GM23338 (cell line): ENCODE data around the gene ZBTB39. TPM values are rescaled to one million over a fixed set of nuclear protein-coding genes. Genes with fewer than 3 reads are reported as not detected.

Source experiments
- ATAC-seq: fragments of 200-7000 bp; cut with Tn5 transposase; 3 replicates; pipeline ENCODE4 v1.9.1; 2020
- DNase-seq: peaks from one replicate; pipeline ENCODE4 v3.0.0-alpha.2; 2015; ENCODE audit warnings: low spot score
- H2AFZ ChIP-seq: fragments of 200-600 bp; sonication (generic); 2 replicates; pipeline ENCODE4 v1.8.0; 2016; ENCODE audit warnings: antibody characterized with exemption, mild to moderate bottlenecking, moderate library complexity
- H3F3A ChIP-seq: fragments of 200-600 bp; sonication (generic); replicated peaks from 2 replicates; pipeline ENCODE4 v1.8.0; 2017; ENCODE audit warnings: antibody characterized with exemption, mixed run types, low read depth
- H3K27ac ChIP-seq: fragments of 200-600 bp; sonication (generic); 2 replicates; pipeline ENCODE4 v1.6.1; 2016; ENCODE audit warnings: low read depth
- H3K27me3 ChIP-seq: fragments of 200-600 bp; sonication (generic); 2 replicates; pipeline ENCODE4 v1.8.0; 2016; ENCODE audit warnings: mild to moderate bottlenecking, mixed run types, moderate library complexity; ENCODE audit not compliant: insufficient read depth
- H3K36me3 ChIP-seq: fragments of 200-600 bp; sonication (generic); 2 replicates; pipeline ENCODE4 v1.8.0; 2016; ENCODE audit warnings: mild to moderate bottlenecking; ENCODE audit not compliant: insufficient read depth
- H3K4me1 ChIP-seq: fragments of 200-600 bp; sonication (generic); 2 replicates; pipeline ENCODE4 v1.8.0; 2016; ENCODE audit warnings: mild to moderate bottlenecking, moderate library complexity; ENCODE audit not compliant: insufficient read depth
- H3K4me2 ChIP-seq: fragments of 200-600 bp; sonication (generic); 2 replicates; pipeline ENCODE4 v1.7.1; 2017; ENCODE audit warnings: mixed run types
- H3K4me3 ChIP-seq: fragments of 200-600 bp; sonication (generic); 2 replicates; pipeline ENCODE4 v1.6.1; 2016; ENCODE audit warnings: mixed run types
- H3K79me2 ChIP-seq: fragments of 200-600 bp; sonication (generic); replicated peaks from 2 replicates; pipeline ENCODE4 v1.8.0; 2017; ENCODE audit warnings: mild to moderate bottlenecking; ENCODE audit not compliant: insufficient read depth
- H3K9me2 ChIP-seq: fragments of 200-600 bp; sonication (generic); 2 replicates; pipeline ENCODE4 v1.8.0; 2017; ENCODE audit not compliant: insufficient read depth
- H4K20me1 ChIP-seq: fragments of 200-600 bp; sonication (generic); replicated peaks from 2 replicates; pipeline ENCODE4 v1.8.0; 2017; ENCODE audit warnings: mild to moderate bottlenecking; ENCODE audit not compliant: insufficient read depth
- H3K27ac Mint-ChIP-seq: 2 replicates; pipeline ENCODE4 v1.8.0; 2020; ENCODE audit warnings: inconsistent platforms, mild to moderate bottlenecking, moderate library complexity, mixed read lengths
- H3K27me3 Mint-ChIP-seq: 3 replicates; pipeline ENCODE4 v1.8.0; 2022; ENCODE audit warnings: low read depth, mild to moderate bottlenecking, moderate library complexity, mixed read lengths, inconsistent platforms; ENCODE audit not compliant: insufficient read depth, poor library complexity
- H3K36me3 Mint-ChIP-seq: 3 replicates; pipeline ENCODE4 v1.8.0; 2021; ENCODE audit warnings: low read depth, mild to moderate bottlenecking, inconsistent platforms, moderate library complexity, mixed read lengths
- H3K4me1 Mint-ChIP-seq: 3 replicates; pipeline ENCODE4 v1.8.0; 2020; ENCODE audit warnings: mild to moderate bottlenecking, inconsistent platforms, mixed read lengths
- H3K4me3 Mint-ChIP-seq: 3 replicates; pipeline ENCODE4 v1.8.0; 2021; ENCODE audit warnings: moderate library complexity, mild to moderate bottlenecking, inconsistent platforms, mixed read lengths
- H3K9me3 Mint-ChIP-seq: 3 replicates; pipeline ENCODE4 v1.8.0; 2020; ENCODE audit warnings: moderate library complexity, mild to moderate bottlenecking, inconsistent platforms, mixed read lengths
- CTCF ChIP-seq, 2 experiments: fragments of 200-600 bp in 1 of 2; sonication (generic) in 1 of 2; conservative IDR thresholded peaks; 2 replicates each; pipeline versions ENCODE4 v1.5.1 to v1.6.1; 2016 to 2017; ENCODE audit warnings: antibody characterized with exemption in 2 of 2, low read depth in 2 of 2, mild to moderate bottlenecking in 2 of 2, moderate library complexity in 1 of 2
- EZH2 ChIP-seq: fragments of 200-600 bp; sonication (generic); IDR thresholded peaks from one replicate; pipeline ENCODE4 v1.8.0; 2017; ENCODE audit warnings: antibody characterized with exemption, mild to moderate bottlenecking, low read depth; ENCODE audit not compliant: unreplicated experiment
- EZH2phosphoT487 ChIP-seq: fragments of 200-600 bp; sonication (generic); IDR thresholded peaks from one replicate; pipeline ENCODE4 v1.8.1; 2018; ENCODE audit warnings: antibody characterized with exemption; ENCODE audit not compliant: unreplicated experiment
- JUNB ChIP-seq: IDR thresholded peaks from one replicate; pipeline ENCODE4 v1.6.1; 2016; ENCODE audit warnings: antibody characterized with exemption; ENCODE audit not compliant: unreplicated experiment
- polyA plus RNA-seq: library from polyadenylated mRNA; unstranded; fragments of >200 nt; fragmentation: Nextera tagmentation; extraction: Ambion mirVana; gene quantifications from 2 replicates; pipeline ENCODE4 v1.2.1, GENCODE V29; 2016
- total RNA-seq: library from RNA; depleted of rRNA; stranded (reverse); fragments of >200 nt; shearing (Covaris generic); gene quantifications from 2 replicates; pipeline ENCODE4 v1.2.3, GENCODE V29; 2014
- TF ChIP-seq, protein P1 (sequence below): fragments of 250-450 bp; sonication (Bioruptor Pico); IDR thresholded peaks from 2 replicates; pipeline ENCODE4 v1.5.0; 2020; ENCODE audit warnings: mild to moderate bottlenecking, moderate library complexity

ZBTB39 gene
- total and polyA plus RNA-seq, 2 experiments from 2014 or later: 6.6 to 26.7 TPM

DNA sequence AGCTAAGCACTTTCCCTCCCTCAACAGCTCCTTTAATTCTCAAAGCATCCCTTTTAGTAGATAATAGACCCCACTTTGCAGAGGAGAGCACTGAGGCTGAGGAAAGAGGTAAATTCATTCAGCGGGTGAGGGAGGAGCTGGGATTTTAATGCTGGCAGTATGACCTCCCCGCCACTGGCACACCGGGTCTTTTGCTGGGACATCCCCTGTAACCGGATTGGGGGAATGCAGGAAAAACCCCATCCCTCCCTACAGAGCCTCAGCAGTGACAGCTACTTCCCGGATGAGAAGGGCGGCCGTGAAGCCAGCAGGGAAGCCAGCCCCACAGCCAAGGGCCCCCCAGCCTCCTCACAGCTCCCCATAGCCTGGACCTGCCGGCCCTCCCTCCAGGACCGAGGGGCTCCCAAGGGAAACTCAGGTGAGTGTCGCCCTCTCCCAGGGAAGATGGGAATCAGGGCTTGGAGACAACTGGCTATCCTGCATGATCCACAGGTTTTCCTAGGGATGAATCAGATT lies 12.1 kb downstream of the ZBTB39 start:
- Histone ChIP-seq H3K36me3 (no peaks in the 10 kb centered on the region), H3K79me2 (peaks cover 3% of the 10 kb centered on the region), H3K9me2 (no peaks in the 10 kb centered on the region), H4K20me1 (peaks cover 2% of the 10 kb centered on the region; the same call in 1 of the 2 replicates), H3F3A (no peaks in the 10 kb centered on the region), H2AFZ (no peak overlapping the region), H3K27me3 (no peaks in the 10 kb centered on the region), H3K4me2 (no peak overlapping the region), H3K27ac (no peak overlapping the region), H3K4me3 (no peak overlapping the region), H3K4me1 (no peaks in the 10 kb centered on the region)
- Mint-ChIP-seq H3K4me1 (peaks cover 8% of the 10 kb centered on the region), H3K27ac (no peak overlapping the region; the same call in 1 of the 2 replicates), H3K27me3 (peaks cover 8% of the 10 kb centered on the region), H3K9me3 (no peaks in the 10 kb centered on the region), H3K4me3 (no peak overlapping the region), H3K36me3 (peaks cover 12% of the 10 kb centered on the region; the same call in 2 of the 3 replicates)
- peak; percentile 18; the same call in 2 of the 3 replicates for ATAC-seq
- TF ChIP-seq CTCF (conservative IDR thresholded peaks at IDR 0.05; ENCODE audit: low read depth in 2 of 2): peak in 1 of 2 experiments; percentile 15; a peak in 1 of 4 replicates
- TF ChIP-seq JUNB: no peak
- no peak for TF ChIP-seq EZH2
- TF ChIP-seq EZH2phosphoT487: no peak
- DNase-seq: no peak

GRCh38 chr12:56993346-56993745 lies 13.0 kb downstream of the ZBTB39 start:
- peaks cover 2% of the 10 kb centered on the region for H3K4me1 ChIP-seq
- no peaks in the 10 kb centered on the region; the same call in 1 of the 2 replicates for H4K20me1 ChIP-seq
- ATAC-seq (peak; percentile 35), DNase-seq (no peak)
- H3K4me3 Mint-ChIP-seq: no peak overlapping the region
- H3K4me2 ChIP-seq: no peak overlapping the region
- TF ChIP-seq, protein P1, sequence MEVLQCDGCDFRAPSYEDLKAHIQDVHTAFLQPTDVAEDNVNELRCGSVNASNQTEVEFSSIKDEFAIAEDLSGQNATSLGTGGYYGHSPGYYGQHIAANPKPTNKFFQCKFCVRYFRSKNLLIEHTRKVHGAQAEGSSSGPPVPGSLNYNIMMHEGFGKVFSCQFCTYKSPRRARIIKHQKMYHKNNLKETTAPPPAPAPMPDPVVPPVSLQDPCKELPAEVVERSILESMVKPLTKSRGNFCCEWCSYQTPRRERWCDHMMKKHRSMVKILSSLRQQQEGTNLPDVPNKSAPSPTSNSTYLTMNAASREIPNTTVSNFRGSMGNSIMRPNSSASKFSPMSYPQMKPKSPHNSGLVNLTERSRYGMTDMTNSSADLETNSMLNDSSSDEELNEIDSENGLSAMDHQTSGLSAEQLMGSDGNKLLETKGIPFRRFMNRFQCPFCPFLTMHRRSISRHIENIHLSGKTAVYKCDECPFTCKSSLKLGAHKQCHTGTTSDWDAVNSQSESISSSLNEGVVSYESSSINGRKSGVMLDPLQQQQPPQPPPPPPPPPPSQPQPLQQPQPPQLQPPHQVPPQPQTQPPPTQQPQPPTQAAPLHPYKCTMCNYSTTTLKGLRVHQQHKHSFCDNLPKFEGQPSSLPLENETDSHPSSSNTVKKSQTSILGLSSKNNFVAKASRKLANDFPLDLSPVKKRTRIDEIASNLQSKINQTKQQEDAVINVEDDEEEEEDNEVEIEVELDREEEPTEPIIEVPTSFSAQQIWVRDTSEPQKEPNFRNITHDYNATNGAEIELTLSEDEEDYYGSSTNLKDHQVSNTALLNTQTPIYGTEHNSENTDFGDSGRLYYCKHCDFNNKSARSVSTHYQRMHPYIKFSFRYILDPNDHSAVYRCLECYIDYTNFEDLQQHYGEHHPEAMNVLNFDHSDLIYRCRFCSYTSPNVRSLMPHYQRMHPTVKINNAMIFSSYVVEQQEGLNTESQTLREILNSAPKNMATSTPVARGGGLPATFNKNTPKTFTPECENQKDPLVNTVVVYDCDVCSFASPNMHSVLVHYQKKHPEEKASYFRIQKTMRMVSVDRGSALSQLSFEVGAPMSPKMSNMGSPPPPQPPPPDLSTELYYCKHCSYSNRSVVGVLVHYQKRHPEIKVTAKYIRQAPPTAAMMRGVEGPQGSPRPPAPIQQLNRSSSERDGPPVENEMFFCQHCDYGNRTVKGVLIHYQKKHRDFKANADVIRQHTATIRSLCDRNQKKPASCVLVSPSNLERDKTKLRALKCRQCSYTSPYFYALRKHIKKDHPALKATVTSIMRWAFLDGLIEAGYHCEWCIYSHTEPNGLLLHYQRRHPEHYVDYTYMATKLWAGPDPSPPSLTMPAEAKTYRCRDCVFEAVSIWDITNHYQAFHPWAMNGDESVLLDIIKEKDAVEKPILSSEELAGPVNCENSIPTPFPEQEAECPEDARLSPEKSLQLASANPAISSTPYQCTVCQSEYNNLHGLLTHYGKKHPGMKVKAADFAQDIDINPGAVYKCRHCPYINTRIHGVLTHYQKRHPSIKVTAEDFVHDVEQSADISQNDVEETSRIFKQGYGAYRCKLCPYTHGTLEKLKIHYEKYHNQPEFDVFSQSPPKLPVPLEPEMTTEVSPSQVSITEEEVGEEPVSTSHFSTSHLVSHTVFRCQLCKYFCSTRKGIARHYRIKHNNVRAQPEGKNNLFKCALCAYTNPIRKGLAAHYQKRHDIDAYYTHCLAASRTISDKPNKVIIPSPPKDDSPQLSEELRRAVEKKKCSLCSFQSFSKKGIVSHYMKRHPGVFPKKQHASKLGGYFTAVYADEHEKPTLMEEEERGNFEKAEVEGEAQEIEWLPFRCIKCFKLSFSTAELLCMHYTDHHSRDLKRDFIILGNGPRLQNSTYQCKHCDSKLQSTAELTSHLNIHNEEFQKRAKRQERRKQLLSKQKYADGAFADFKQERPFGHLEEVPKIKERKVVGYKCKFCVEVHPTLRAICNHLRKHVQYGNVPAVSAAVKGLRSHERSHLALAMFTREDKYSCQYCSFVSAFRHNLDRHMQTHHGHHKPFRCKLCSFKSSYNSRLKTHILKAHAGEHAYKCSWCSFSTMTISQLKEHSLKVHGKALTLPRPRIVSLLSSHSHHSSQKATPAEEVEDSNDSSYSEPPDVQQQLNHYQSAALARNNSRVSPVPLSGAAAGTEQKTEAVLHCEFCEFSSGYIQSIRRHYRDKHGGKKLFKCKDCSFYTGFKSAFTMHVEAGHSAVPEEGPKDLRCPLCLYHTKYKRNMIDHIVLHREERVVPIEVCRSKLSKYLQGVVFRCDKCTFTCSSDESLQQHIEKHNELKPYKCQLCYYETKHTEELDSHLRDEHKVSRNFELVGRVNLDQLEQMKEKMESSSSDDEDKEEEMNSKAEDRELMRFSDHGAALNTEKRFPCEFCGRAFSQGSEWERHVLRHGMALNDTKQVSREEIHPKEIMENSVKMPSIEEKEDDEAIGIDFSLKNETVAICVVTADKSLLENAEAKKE: no peak
- peak in 1 of 2 experiments; percentile 11; a peak in 1 of 4 replicates for TF ChIP-seq CTCF (conservative IDR thresholded peaks at IDR 0.05; ENCODE audit: low read depth in 2 of 2)
- H3K9me3 Mint-ChIP-seq: no peaks in the 10 kb centered on the region
- H3K27me3 ChIP-seq: no peaks in the 10 kb centered on the region
- no peak overlapping the region for H3K27ac Mint-ChIP-seq
- no peaks in the 10 kb centered on the region for H3K36me3 ChIP-seq
- H3K36me3 Mint-ChIP-seq: peaks cover 4% of the 10 kb centered on the region; the same call in 1 of the 3 replicates
- no peaks in the 10 kb centered on the region for H3K79me2 ChIP-seq
- no peaks in the 10 kb centered on the region for H3K9me2 ChIP-seq
- no peak overlapping the region for H3K27ac ChIP-seq
- peaks cover 10% of the 10 kb centered on the region for H3K4me1 Mint-ChIP-seq
- no peak overlapping the region for H3K4me3 ChIP-seq
- H2AFZ ChIP-seq: no peak overlapping the region
- H3F3A ChIP-seq: no peaks in the 10 kb centered on the region
- H3K27me3 Mint-ChIP-seq: peaks cover 6% of the 10 kb centered on the region
